HG03457 (cell line): ENCODE data around the gene ZFYVE28.

ENCODE experiments used
- ATAC-seq: cut with Tn5 transposase; IDR thresholded peaks from one replicate; pipeline ENCODE4 v1.9.1; 2021; ENCODE audit warnings: moderate number of reproducible peaks; ENCODE audit not compliant: unreplicated experiment

ZFYVE28 gene

DNA sequence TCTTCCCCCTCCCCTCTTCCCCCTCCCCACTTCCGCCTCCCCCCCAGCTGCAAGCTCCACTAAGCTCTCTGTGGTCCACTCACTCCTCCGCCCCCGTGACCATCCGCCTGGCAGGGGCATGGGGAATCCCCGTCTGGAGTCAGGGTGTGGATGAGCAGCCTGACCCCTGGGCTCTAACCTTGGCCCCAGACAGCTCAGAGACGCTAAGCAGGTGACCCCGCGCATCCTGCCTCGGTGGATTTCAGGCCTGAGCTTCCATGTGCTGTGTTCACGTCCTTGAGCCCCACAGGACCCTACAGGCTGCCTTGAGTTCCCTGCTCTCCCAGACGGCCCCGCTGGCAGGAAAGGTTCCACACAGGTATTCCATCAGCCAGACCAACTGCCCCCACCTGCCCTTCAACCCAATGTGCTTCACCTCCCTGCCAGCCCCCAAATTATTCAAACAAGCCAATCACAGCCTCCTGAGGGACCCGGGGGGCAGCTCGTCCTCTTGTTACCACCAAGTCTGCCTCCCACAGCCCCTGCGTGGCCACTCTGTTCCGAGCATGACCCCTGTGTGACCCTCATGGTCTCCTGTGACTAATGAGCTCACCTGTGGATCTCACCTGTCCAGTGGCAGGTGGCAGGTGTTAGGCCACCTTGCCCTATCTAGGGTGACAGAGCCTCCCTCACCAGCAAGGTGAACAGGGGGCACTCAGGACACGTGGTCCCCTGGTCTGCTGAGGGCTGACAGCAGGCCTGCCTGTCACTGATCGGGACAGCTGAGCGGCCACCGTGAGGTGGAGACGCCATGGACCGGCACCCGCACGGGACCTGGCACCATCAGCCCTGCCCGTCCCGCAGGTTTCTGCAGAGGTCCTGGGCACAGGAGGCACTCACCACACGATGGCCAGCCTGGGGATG lies 83.4 kb downstream of the ZFYVE28 start:
- ATAC-seq: no peak

DNA sequence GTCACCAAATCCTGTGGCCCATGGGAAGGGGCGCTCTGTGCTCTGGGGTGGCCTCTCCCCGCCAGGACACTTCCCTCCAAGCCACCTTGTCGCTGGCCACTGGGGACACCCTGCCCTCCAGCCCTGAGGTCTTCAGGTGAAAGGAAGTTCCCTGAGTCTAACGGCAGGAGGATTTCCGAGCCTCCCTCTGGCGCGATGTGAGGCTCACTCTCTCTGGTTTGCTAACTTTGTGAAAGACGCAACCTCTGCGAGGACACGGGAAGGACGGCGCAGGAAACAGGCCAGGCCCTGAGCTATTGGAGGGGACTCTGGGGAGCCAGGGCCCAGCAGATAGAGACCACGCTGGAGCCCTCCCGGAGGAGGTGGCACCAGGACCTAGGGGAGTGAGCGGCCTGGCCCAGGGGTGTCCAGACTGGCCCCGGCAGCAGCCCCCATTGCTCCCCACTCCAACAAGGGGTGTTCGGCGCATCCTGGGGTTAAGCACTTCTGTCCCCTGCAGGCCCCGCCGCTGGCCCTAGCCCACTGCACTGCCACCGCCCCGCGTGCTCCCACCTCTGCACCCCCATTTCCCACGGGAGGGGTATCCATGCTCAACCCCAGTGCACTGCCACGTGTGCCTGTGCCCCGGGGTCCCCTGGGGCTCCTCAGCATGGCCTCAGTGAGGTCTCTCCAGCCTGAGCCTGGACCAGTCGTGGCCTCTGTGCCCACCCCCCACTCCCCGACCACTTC lies 84.4 kb downstream of the ZFYVE28 start:
- no peak for ATAC-seq

DNA sequence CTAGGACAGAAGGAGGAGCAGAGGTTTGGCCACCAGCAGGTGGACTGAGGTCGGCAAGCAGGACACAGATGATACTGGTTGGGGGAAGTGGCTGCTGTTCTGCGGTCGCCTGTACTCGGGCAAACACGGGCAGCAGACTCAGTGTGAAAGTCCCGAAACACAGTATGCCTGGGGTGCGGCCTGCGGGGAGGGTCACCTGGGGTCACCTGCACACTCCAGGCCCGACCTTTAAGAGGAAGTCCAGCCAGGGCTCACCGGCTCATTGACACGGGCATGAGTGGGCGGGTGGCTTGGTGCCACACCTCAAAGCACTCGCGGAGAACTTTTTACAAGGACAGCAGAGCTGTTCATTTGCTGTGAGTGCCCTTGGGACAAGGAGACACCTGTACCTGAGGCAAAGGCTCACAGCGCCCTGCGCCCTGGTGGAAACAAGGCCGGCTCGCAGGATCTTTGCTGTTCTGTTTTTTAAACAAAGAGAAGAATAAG lies 85.0 kb downstream of the ZFYVE28 start:
- no peak for ATAC-seq

GRCh38 chr4:2332976-2333319 lies 85.5 kb downstream of the ZFYVE28 start:
- ATAC-seq: no peak

- ATAC-seq: no peak
Measured at GRCh38 chr4:2332201-2332975, 86.1 kb downstream of the ZFYVE28 start.

DNA sequence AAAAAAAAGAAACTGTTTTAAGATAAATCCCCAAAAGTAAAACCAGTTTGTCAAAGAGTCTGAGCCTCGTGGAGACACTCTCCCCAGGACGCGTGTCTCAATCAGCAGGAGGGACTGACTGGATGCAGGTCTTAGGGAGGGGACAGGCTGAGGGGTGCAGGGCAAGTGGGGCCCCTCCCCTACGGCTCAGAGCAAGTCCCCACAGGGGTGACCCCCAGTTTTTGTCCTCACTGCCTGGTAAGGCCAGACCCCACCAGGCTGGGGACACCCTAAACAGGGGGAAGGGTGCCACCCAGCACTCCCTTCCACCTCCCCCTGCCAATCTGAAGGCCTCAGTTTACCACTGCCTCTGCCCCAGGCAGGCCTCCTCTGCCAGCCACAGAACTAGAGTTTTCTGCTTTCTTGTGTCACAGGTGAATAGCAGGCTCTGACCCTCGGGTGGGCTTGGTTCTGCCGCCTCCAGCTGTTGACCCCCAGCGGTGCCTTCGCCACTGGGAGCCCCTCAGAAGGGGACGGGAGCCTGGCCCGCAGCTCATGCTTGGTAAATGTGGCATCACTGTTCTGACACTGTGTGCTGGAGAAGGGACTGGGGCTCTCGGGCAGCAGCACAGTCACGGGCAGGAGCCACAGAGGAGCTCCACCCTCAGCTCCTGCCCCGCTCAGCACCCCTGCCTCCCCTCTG lies 86.8 kb downstream of the ZFYVE28 start:
- ATAC-seq: no peak

DNA sequence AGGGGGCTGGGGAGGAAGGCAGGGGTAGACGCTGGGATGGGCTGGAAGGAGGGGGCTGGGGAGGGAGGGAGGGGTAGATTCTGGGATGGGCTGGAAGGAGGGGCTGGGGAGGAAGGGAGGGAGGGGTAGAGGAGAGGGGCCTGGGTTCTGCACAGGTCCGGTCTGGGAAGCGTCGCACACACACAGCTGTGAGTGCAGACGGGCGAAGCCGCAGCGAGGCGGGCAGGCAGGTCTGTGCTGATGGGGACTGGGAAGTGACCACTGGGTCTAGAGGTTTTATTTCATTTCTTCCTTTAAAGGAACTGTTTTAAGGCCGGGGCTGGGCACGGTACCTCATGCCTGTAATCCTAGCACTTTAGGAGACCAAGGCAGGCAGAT lies 87.4 kb downstream of the ZFYVE28 start:
- no peak for ATAC-seq

DNA sequence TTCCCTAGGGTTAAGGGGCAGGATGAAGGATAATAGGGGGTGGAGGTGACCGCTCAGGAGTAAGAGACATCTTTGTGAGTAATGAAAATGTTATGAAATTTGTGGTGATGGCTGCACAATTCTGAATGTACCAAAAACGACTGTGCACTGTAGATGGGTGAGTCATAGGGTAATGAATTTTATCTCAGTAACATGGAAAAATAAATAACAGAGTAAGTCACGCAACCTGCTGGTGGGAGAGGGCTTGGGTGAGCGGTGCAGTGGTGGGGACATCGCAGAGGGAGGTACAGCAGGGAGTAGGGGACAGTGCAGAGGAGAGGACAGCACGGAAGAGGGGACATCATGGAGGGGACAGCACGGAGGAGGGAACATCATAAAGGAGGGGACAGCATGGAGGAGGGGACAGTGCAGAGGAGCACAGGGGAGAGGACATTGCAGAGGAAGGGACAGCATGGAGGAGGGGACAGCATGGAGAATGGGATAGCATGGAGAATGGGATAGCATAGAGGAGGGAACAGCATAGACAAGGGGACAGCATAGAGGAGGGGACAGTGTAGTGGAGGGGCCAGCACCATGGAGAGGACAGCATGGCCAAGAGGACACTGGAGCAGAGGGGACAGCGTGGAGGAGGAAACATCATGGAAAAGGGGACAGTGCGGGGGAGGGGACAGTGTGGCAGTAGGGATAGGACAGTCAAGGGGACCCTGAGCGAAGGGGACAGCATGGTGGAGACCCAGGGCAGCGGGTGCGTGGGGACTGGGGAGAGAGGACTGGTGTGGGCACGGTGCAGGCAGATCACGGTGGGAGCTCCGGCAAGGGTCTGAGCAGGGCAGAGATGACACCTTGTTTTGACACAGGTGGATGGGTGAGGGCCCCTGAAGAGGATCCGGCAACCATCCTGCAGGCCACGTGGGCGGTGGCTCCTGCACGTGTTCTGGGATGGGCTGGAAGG lies 88.1 kb downstream of the ZFYVE28 start:
- ATAC-seq: no peak

- no peak for ATAC-seq
Measured at GRCh38 chr4:2327579-2327978, 90.9 kb downstream of the ZFYVE28 start.

DNA sequence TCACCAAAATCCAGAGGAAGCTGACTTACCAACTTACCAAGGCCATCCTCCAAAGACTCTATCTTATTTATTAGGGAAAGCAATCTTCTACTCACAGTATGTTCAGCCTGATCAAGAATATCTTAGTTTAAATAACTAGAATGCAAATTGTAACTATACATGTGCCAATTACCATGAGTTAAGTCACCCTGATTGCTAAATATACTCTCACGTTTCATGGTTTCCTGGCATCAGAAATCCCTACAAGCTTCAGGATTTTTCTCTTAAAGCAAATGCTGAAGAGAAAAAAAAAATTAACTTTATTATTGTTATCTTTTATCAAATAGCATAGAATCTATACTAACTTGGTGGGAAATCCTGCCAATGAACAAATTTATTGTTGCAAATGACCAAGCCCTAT lies 93.6 kb downstream of the ZFYVE28 start:
- no peak for ATAC-seq

DNA sequence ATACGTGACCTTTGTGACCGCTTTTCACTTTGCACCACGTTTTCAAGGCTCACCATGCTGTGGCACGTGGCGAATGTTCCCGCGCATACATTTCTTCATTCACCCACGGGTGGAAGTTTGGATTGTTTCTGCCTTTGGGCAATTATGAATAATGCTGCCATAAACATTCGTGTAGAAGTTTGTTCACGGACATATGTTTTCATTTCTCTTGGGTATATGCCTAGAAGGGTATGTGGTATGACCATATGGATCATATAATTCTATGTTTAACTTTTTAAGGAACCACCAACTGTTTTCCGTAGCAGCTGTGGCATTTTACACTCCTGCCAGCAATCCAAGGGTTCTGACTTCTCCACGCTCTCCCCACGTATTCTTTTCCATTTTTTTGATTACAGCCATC lies 95.6 kb downstream of the ZFYVE28 start:
- ATAC-seq: no peak

DNA sequence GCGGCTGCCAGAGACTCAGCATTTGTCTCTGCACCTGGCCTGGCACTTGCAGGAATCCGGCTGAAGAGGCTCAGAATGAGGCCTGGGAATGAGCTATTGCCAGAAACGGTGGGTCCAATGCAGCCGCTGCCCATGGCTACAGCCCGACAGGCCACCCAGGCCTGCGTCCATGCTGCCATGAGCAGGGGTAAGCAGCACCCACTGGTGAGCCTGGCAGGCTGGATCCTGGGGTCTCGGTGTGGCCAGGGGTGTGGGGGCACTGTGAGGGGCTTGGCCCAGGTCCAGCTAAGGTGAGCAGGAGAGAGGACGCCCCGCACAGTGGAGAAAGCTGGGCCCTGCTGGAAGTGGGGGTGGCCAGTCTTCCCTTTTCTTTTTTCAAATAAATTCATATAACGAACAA lies 96.2 kb downstream of the ZFYVE28 start:
- no peak for ATAC-seq

GRCh38 chr4:2321279-2322196 lies 96.9 kb downstream of the ZFYVE28 start:
- no peak for ATAC-seq

DNA sequence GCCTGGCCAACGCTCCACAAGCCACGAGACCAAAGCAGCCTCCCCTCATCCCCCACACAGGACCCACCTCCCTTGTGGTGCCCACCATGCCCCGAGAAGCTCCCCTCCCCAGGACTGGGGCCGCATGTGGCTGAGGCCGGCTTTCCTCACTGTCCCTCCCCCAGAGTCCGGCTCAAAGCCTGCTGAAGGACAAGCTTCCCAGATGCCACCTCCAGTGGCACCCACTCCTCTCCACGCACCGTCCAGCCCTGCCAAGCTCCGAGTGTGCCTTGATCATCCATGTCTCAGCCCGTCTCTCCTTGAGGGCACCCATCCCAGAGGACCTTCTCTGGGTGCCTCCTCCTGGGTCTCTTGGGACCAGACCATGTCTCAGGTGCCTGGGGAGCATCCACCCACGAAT lies 97.7 kb downstream of the ZFYVE28 start:
- no peak for ATAC-seq

DNA sequence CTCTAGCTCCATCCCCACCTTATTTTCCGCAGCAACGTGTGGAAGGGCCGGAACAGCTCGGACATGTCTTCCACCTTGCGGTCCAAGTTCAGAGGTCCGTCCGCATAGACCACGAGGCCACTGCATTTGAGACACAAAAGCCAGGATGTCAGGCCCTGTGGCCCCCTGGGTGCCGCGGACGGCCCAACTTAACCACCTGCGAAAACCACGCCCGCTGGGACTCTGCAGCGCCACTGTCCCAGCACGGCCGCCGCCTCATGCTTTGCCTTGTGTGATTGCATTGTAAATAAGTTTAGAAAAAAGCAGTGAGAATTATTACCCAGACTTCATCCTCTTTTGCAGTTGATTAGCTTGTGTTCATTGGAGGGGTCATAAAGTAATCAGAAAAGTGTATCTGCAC lies 98.3 kb downstream of the ZFYVE28 start:
- ATAC-seq: no peak

DNA sequence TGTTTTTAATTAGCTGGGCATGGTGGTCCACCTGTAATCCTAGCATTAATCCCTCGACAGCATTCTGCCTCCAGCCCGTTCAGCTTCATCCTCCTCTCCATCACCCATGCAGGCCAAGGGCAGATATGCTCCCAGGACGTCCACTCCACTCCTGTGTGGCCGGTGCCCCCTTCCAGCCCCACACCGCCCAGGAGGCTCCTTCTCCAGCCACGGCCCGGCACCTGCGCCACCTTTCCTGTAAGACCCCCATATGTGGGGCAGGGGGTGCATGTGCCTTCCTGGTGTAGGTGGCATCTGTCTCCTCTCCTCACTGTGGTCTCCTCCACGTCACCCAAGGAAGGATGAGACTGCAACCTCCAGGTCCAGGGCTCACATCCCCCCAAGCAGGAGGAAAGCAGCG lies 99.6 kb downstream of the ZFYVE28 start:
- no peak for ATAC-seq

DNA sequence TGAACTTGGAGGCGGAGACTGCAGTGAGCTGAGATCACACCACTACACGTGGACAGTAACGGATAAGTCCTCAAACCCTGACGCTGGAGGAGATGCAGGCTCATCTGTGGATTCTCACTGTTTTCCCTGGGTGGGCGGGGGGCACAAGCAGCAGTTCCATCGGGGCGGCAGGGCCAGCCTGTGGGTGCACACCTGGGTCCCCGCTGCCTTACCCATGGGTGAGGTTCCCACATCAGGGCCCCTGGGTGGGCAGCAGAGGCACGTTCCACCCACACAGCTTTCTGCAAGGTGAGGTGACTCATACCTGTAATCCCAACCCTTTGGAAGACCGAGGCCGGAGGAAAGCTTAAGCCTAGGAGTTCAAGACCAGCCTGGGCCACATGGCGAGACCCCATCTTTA lies 100.0 kb downstream of the ZFYVE28 start:
- no peak for ATAC-seq

GRCh38 chr4:2313366-2313765 lies 105.1 kb downstream of the ZFYVE28 start:
- no peak for ATAC-seq
